CD4-positive, alpha-beta T cell treated with Interleukin-17A for 4 hours (primary cell): ENCODE data around the gene POLD3.
"Not testable (repeated sequence)": the region's sequence is repeated elsewhere in the genome, so short reads cannot be mapped to it uniquely, and the experiment has no call there.

Source experiments
- DNase-seq: peaks from one replicate; pipeline ENCODE4 v3.0.0-alpha.2; 2020; ENCODE audit warnings: mixed read lengths

POLD3 gene

DNA sequence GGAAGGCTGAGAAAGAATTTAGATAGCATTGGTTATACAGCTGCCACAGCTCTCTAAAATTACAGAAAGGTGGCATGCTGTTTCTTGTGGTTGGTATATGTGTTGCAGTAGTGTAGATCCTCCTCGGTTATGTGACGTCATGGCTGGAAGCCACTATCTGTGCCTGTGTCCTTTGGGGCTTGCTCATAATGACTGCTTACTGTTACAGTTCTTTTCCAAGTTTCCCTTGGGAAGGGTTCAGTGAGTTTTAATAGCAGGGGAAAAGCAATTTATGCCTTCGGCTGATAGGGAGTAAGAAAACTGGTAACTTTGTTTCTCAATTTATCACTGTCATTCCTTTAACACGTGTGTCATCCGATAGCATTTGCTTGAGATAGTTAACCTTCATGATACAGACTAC, 47.2 kb downstream of the POLD3 start:
- DNase-seq = no peak

DNA sequence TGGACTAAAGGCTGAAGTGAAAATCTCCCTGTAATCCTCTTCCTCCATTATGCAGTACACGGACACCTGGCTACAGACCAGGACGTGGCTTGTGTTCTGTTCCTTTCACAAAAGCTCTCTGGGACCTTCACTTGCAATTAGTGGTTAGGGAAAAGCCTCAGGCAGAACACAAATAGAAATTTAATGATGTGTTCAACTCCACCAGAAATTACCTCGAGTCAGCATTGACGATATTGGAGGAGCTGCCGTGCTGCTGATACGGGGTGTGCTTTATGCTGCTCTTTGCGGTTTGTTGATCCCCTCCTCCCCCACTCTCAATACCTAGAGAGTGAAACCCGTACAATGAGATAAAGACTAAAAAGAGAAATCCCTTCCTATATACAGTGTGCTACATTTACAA, 48.9 kb downstream of the POLD3 start:
- no peak for DNase-seq

DNA sequence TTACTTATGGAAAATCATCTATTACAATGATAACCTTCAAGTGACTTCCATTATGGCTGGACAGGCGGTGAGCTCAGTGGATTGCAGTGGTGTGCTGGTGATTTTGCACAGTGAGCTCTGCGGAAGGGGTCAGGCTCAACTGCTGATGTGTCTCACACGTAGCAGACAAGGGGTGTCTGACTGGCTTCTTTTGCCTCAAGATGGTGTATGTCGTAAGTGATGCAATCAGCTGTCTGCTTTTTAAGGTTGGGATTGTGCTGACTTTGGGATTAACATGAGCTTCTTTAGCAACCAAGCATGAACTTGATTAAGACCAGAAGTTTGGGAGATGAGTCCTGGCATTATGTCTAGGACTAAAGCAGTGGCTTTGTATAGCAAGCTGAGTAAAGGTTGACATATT, 49.5 kb downstream of the POLD3 start:
- DNase-seq = no peak

DNA sequence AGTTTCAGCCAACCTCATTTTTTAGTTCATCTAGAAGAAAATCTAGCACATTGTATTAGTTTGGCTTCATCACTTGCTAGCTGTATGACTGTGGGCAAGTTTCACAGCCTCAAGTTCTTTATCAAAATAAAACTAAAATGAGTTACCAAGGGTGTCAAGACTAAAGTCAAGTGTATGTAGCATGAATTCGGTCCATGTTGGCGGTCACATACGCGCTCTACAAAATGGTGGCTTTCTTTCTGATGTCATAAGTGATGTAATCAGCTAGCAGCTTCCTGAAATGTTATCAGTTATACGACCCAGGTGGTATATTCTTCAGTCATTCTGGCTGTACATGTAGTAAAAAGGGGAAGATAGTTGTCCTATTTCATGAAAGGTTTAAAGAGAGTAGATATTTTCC, 50.5 kb downstream of the POLD3 start:
- DNase-seq = no peak

DNA sequence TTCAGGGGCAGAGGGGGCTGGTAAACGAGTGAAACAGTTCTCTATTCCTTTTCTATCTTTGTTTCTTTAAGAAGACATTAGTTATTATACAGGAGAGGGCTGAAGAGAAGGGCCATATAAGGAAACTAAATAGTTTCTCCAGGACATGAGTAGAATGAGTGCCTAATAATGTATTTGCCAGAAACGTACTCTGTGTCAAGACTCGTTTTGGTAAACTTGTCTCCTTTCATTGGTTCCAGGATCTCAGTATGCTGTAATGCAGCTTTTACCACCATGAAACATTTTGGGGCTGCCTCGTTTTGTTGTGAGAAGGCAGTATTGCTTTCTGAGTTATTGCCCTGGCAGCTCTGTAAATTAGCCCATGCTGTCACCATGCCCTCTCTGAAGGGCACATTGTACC, 51.7 kb downstream of the POLD3 start:
- no peak for DNase-seq

DNA sequence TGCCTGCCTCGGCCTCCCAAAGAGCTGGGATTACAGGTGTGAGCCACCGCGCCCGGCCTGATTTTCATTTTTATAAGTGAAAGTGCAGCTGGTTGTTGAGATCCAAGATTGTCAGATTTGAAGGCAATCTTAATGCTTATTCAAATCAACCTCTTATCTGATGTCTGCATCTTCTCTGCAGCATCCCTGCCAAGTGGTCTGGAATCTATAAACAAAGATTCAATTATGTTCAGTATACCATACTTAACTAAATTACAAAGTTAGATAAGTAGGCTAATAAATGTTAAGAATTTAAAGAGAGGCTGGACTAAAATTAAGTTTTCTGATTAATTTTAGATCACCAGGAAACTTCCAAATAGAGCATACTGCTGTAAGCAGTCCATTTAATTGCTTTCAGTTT, 53.8 kb downstream of the POLD3 start:
- DNase-seq = no peak

DNA sequence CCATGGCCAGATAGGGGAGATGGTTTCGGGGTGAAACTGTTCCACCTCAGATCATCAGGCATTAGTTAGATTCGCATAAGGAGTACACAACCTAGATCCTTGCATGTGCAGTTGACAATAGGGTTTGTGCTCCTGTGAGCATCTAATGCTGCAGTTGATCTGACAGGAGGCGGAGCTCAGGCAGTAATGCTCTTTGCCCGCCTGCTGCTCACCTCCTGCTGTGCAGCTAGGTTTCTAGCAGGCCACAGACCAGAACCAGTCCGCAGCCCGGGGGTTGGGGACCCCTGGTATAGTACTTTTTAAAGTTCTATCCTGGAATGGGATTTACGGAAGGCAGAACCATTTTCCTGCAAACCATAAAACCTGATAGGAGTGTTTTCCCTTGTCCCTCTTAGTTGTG, 54.6 kb downstream of the POLD3 start:
- no peak for DNase-seq

DNA sequence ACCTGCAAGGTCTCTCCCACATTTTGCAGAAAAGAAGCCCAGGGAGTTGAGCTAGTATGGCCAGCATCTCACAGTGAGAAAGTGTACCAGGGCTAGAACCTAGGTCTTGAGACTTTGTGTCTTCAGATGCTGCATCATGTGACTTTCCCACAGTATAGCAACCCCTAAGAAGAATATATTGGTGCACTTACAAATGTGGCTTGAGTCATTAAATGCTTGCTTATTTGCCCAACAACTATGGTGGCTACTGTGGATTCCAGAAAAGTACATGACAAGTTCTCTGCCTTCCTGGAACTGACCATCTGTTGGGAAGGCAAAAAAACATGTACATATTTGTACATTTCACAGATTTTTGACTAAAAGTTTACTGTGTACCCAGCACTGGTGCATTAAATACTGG, 55.0 kb downstream of the POLD3 start:
- no peak for DNase-seq

DNA sequence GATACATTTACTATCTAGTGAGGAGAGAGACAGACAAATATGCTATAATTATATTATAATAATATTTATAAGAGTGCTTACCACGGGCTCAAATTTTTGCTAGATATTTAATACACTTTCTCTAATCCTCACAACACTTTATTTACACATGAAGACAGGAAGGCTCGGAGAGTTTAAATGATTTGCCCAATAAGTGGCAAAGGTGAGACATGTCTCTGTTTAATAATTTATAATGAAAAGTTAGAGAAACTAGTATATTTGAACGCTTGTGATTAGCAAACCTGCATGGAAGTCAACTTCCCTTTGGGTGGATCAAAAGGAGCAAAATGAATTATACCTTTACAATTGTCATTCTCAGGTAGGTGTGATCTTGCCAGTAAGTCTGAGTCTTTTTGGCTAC, 55.4 kb downstream of the POLD3 start:
- no peak for DNase-seq

DNA sequence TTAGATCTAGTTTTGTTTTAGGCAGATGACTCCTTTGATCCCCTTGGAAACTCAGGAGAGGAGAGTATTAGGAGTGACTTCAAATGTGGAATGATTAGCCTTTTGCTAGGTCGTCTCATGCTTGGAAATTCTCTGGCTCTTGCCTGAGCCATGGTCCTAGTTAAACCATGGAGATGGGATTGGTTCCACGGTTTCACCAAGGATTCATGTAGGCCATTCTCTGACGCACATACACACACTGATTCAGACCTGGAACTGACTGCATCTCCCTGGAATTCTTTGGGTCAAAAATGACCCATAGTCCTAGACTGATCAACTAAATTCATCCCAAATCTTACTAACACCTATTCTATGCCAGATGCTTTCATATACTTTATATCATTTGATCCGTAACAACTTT, 56.5 kb downstream of the POLD3 start:
- DNase-seq = no peak

DNA sequence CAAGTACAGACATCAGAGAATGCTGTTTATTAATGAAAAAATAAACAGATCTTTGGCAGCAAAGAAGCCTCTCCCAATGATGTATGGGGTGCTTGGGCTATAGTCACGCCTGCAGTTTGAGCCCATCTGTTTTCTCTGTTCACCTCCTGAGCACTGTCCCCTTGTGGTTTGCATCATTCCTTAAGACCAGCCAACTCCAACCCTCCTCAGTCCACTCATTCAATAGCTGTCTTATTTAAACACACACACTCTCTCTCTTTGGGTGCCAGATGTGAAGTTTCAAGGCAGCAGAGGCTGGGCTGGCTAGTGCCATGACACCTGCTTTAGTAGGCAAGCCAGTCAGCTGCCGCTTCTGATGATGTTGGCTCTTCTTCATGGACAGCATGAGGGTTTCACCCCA, 58.1 kb downstream of the POLD3 start:
- no peak for DNase-seq

DNA sequence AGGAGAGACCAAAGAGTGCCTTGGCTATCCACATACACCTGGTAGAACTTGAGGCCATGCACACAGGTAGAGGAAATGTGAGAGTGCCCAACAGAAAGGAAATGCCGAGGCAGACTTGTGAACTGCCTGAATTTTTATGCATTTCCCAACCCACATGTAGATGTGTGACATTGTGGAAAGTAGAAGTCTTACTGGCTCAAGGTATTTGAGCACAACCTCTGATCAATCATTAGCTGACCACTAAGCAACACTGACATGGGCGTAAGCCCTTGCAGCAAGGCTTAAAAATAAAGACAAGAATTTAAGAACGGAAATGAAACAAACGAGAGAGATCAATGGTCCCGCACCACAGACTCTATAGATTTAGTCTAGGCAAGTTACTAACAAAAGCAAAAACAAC, 62.6 kb downstream of the POLD3 start:
- DNase-seq = no peak

DNA sequence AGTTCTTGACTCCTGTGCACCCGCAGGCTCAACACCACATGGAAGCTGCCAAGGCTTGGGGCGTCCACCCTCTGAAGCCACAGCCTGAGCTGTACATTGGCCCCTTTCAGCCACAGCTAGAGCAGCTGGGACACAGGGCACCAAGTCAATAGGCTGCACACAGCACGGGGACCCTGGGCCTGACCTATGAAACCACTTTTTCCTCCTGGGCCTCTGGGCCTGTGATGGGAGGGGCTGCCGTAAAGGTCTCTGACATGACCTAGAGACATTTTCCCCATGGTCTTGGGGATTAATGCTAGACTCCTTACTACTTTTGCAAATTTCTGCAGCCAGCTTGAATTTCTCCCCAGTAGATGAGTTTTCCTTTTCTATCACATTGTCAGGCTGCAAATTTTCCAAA, 66.7 kb downstream of the POLD3 start:
- DNase-seq = not testable (repeated sequence)

DNA sequence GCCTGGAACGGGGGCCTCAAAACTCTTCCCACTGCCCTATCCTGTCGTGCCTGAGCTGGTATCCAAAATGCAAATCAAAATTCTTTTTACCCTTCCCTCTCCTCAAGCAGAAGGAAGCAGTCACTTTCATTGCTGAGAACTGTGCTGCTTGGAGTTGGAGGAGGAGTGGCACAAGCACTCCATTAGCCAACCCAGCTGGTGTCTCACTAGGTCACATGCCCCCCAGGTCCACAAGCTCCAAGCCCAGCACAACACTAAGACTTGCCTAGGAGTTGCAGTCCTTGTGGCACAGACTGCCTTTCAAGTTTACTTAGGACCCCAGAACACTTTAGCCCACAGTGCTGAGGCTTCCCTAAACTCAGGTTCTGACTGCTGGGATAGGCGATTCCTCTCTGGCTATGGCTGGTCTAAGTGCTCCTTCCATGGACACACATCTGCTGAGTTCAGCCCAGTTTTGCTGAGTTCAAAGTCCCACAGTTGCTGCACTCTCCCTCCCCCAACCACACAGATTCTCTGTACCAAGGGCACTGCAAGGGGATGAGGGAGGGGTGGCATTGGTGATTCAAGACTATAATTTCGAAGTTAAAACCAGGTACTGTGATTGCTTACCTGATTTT, 70.2 kb downstream of the POLD3 start:
- DNase-seq = no peak

DNA sequence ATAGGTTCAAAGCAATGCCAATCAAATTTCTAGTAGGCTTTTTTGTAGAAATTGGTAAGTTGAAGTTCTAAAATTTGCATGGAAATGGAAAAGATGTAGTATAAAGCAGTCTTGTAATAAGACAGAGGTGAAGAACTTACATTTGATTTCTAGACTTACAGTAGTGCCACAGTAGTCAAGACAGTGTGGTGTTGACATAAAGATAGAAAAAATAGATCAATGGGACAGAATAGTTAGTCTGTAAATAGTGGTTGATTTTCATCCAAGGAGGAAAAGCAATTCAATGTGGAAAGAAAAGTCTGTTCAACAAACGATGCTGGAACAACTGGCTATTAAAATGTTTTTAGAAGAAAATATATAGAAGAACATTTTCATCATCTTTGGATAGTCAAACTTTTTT, 70.9 kb downstream of the POLD3 start:
- DNase-seq = no peak

DNA sequence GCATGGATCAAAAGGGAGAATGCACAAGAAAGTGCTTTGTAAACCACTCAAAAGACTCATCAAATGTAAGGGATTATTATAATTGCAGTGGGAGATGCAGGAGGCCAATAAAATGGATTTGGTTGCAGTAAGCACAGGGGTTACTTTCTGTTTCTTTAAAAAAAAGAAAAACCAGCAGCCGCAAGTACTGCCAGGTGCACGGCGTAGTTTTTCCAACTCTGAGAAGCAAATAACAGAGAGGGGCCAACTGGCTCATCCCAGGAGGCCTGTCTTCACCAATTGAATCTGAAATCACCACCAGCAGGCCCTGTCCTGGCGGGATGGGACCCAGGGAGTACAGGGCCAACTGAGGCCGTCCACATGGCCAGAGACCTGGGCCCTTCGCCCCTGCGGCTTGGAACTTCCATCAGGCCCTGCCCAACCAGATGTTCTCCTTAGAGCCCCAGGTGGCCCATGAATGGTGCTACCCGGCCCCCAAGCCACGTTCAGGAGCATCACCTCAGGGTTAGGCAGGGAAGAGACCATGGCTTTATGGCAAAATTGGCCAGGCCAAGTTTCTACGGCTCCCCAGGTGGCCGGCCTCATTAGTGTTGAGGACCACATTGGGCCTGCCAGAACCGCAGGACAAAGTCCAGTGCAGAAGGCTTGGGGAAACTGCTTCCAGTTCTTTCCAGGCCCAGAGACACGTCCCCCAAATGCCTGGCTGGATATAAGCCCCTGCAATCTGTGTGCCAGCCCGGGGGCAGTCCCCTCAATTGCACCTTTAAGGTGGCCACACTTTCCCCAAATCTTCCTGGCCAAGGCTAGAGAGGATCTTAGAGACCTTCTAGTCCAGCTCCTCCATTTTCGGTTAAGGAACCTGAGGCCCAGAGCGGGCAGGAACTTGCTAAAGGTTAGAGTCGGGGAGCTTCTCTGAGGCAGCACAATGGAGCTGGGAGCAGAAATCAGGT, 77.1 kb downstream of the POLD3 start:
- no peak for DNase-seq

DNA sequence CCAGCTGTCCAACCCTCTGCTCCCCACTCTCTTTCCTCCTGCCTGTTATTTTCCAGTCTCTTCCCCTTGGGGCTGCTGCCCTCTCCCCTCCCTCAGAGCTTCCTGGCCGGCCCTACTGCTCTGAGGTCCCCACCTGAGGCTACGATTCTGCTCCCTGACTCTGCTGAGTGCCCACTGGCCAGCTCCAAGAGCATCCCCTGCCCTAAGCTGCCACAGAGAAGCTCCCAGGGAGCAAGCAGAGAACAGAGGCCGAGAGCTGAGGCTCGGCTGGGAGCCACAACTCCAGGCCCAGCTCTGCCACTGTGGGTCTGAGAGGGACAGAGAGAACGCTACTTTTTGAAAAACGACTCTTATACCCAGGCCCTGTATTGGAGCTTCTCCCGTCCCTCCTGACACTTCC, 77.8 kb downstream of the POLD3 start:
- no peak for DNase-seq

DNA sequence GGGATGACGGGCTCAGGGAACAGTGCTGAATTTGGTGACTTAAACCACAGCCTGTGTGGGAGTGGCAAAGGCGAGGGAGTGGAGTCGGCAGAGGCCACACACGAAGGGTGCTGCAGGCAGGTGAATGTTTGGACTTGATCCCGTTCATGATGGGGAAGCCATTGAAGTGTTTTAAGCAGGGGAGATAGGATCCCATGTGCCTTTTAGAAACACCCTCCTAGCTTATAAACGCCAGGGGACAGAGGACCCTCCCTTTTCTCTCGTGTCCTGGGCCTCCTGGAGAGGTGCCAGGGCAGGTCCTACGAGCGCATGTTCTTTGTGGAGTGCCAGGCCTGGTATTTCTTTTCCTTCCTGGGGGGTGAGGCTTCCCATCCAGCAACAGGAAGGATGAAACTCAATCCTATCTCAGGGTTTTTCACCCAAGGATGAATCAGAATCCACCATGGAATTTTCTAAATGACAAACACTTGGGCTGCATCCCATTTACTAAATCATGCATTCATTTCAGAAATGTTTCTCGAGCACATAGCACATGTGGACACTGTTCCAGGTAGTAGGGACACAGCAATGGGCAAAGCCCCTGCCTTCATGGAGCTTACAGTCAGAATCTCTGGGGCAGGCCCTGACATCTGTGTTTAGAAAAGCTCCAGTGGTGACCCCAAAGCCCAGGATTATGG, 79.3 kb downstream of the POLD3 start:
- DNase-seq = no peak

DNA sequence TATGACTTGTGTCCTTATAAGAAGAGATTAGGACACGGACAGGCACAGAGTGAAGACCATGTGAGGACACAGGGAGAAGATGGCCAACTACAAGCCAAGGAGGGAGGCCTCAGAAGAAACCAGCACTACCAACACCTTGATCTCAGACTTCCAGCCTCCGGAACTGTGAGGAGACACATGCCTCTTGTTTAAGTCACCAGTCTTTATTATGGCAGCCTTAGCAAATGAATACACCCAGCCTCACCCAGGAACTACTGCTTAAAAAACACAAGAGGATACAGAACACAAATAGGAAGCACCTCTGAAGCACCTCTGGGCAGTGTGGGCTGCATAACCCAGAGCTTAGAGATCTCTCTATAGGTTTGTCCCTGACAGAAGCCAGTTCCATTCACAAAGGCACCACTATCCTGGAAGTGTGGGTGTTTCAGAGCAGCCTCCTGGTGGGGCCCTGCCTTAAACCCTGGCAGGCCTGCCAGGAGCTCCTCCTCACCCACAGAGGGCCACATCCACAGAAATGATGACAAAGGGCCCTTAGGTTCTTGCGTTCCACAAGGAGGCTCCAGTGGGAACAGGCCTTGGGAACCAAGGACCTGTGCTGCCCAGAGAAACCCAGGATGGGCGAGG, 80.1 kb downstream of the POLD3 start:
- no peak for DNase-seq

DNA sequence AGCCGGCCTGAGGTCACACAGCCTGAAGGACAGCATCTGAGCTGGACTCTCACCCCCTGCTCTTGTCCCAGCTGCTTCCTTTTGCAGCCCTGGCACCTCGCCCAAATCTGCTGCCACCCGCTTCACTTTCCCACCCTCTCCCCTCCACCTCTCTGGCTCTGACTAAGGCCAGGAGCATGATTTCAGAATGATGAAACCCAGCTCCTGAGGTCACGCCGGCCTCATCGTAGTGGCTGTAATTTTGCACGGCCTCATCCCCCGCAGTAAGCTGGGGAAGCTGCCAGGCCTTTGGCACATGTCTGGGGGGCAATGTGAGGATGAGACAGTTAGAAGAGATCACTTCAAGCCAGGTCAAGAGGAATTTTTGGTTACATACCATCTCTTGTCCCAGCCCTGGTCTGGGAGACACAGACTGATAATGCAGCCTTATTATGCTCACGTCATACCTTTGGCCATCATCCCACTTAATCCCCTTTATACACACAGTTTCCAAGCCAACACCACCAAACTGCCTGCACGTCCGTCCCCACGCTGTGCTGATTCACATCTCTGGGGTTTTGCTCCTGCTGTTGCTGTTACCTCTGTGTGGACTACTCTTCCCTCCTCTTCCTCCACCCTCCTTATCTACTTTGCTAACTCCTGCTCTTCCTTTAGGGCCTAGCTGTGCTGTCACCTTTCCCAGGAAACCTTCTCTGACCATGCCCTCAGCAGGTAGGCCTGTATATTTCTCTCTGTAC, 80.7 kb downstream of the POLD3 start:
- no peak for DNase-seq

DNA sequence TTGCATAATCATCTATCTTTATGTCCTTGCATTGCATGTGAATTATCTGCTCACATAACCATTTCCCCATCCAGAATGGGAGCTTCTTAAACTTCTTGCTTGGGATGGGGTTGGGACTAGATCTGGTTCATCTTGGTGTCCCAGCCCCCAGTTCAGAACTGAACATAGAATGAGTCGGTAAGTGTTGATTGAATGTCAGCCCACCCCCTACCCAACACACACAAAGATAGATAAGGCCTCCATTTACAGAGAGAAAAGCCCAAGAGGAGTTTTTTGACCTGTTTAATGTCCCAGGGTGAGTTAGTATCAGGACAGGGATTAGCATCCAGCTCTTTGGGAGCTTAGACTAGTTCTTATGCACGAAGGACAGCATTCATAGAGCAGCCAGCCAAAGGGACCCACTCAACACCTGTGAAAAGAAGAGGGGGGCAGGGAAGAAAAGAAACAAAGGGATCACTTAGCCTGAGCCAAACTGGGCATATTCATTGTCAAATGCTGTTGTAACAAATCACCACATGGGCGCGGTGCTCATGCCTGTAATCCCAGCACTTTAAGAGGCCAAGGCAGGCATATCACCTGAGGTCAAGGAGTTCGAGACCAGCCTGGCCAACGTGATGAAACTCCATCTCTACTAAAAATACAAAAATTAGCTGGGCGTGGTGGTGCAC, 81.4 kb downstream of the POLD3 start:
- DNase-seq = no peak

DNA sequence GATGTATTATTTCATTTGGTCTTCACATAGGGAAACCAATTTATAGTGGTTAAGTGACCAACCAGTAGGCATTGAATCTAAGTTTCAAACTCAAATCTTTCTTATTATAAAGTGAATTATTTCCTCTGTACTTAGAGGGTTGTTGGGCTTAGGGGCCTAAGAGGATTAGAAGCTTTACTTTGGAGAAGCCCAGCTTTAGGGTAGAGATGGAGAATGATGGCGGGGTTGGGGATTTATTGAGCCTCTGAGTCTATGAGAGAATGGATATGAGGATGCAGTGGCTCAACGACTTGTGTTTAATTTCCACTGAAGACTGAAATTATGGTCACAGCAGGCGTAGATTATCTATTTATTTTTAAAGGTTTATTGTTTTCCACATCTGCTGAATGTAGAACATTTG, 83.4 kb downstream of the POLD3 start:
- no peak for DNase-seq
